K562 (cell line): ENCODE measurements around the gene NAE1. TPM values are rescaled to one million over a fixed set of nuclear protein-coding genes. Genes with fewer than 3 reads are reported as not detected.
A peak's percentile ranks its signal among the peaks of the same experiment; 100 is the strongest.

Experiments used
- CREM ChIP-seq: IDR thresholded peaks from 2 replicates; pipeline ENCODE4 v1.6.1; 2014; ENCODE audit warnings: antibody characterized with exemption, low read depth
- GATA2 ChIP-seq: sonication (generic); formaldehyde crosslinking; IDR thresholded peaks from 2 replicates; pipeline ENCODE4 v1.4.0; 2020; ENCODE audit warnings: mild to moderate bottlenecking, missing genetic modification reagents
- NR2C1 ChIP-seq, 2 experiments: fragments of 450-650 bp; IDR thresholded peaks; 2 replicates each; pipeline ENCODE4 v1.6.1; 2017; ENCODE audit warnings: mild to moderate bottlenecking in 2 of 2, antibody characterized with exemption in 1 of 2, inconsistent platforms in 1 of 2, missing compliant biosample characterization in 1 of 2, missing genetic modification characterization in 1 of 2
- RBM22 ChIP-seq: fragments of 200-400 bp; formaldehyde crosslinking; IDR thresholded peaks from 2 replicates; pipeline ENCODE4 v1.6.1; 2018; ENCODE audit warnings: low read length, low read depth; ENCODE audit not compliant: poor library complexity, severe bottlenecking
- SMC3 ChIP-seq: conservative IDR thresholded peaks from 2 replicates; pipeline ENCODE4 v1.6.1; 2011; ENCODE audit warnings: low read depth, low read length, improper control_type of control experiment; ENCODE audit not compliant: insufficient read depth
- SRSF9 ChIP-seq: fragments of 200-400 bp; formaldehyde crosslinking; IDR thresholded peaks from 2 replicates; pipeline ENCODE4 v1.6.1; 2017; ENCODE audit warnings: low read depth, low read length, borderline replicate concordance
- TEAD2 ChIP-seq: fragments of 450-650 bp; IDR thresholded peaks from 2 replicates; pipeline ENCODE4 v1.6.1; 2016; ENCODE audit warnings: missing genetic modification characterization, control low read depth, missing compliant biosample characterization
- polyA plus RNA-seq, 8 experiments: library from polyadenylated mRNA; depleted of rRNA in 4 of 8; stranded (reverse) in 5 of 8; unstranded in 3 of 8; fragments of >200 nt; fragmentation: Nextera tagmentation in 2 of 8; fragmentation: Illumina TruSeq in 1 of 8; extraction: Ambion mirVana in 2 of 8; extraction: Trizol in 1 of 8; gene quantifications; 2 replicates each; pipeline versions ENCODE4 v1.2.1 to v1.2.3, GENCODE V29; 2011 to 2014; ENCODE audit warnings: inconsistent platforms in 1 of 8, missing spikeins in 1 of 8
- total RNA-seq, 7 experiments: library from RNA; depleted of rRNA in 6 of 7; stranded (reverse); fragments of >200 nt in 6 of 7; fragmentation: Illumina TruSeq in 2 of 7; extraction: Trizol in 2 of 7; gene quantifications; 2 replicates each; pipeline versions ENCODE4 v1.2.1 to v1.2.3, GENCODE V29; 2011 to 2021; ENCODE audit warnings: low replicate concordance in 1 of 7
- TF ChIP-seq, protein P1 (sequence below): IDR thresholded peaks from 2 replicates; pipeline ENCODE4 v1.6.1; 2012; ENCODE audit warnings: low read depth, low read length, improper control_type of control experiment, borderline replicate concordance
- TF ChIP-seq, protein P2 (sequence below): sonication (generic); formaldehyde crosslinking; IDR thresholded peaks from 2 replicates; pipeline ENCODE4 v1.8.0; 2023; ENCODE audit warnings: missing genetic modification reagents, mild to moderate bottlenecking, borderline replicate concordance
- TF ChIP-seq, protein P3 (sequence below): fragments of 450-650 bp; IDR thresholded peaks from 2 replicates; pipeline ENCODE4 v1.6.1; 2016; ENCODE audit warnings: mild to moderate bottlenecking
- TF ChIP-seq, protein P4 (sequence below): fragments of 450-650 bp; IDR thresholded peaks from 2 replicates; pipeline ENCODE4 v1.6.1; 2016; ENCODE audit warnings: missing biosample characterization, missing genetic modification characterization

Gene NAE1
- total and polyA plus RNA-seq, 9 of the 15 experiments (the other 6 are each of a cell fraction or from before 2014, with no cell fraction given) = 165 to 294 (median 230) TPM

DNA sequence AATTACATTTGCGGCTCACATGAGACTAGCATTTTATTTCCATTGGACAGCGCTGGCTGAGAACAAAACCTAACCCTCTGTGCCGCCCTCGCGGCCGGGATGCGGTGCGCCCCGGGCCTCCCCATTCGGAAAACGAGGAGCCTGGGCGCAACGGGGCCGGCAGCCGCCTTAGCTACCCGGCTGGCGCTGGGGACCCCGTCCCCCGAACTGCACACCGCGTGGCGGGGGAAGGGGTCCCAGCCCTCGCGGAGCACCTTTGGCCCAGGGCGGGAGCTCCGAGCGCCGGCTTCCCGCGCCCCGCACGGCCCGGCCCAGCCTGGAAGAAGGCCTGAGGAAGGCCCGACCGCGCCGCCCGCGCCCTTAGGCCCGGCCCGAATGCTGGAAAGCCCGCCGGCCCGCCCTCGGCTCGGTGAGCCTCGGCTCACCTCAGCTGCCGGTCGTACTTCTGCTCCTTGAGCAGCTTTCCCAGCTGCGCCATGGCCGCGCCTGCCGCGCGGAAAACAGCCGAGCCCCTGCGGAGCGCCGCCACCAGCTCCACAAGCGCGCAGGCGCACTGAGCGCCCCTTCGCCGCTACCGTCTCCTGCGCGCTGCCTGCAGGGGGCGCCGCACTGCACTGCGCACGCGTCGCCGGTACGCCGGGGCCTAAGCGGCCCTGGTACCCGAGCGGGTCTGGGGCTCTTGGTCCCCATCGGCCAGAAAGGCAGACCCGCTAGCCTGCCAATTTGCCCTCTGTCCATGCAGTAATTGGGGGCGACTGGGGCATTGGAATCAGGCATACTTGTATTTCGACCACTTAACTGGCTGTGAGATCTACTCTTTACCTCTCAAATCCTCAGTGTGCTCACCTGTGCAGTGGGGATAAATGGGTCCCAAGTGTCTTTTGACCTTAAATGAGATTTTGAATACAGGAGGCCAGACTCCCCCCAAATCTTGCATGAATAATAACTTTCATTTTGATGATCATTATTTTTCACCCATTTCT is at the start of gene NAE1 (continued):
- TF ChIP-seq, protein P1, sequence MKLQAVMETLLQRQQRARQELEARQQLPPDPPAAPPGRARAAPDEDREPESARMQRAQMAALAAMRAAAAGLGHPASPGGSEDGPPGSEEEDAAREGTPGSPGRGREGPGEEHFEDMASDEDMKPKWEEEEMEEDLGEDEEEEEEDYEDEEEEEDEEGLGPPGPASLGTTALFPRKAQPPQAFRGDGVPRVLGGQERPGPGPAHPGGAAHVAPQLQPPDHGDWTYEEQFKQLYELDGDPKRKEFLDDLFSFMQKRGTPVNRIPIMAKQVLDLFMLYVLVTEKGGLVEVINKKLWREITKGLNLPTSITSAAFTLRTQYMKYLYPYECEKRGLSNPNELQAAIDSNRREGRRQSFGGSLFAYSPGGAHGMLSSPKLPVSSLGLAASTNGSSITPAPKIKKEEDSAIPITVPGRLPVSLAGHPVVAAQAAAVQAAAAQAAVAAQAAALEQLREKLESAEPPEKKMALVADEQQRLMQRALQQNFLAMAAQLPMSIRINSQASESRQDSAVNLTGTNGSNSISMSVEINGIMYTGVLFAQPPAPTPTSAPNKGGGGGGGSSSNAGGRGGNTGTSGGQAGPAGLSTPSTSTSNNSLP = no peak
- TF ChIP-seq, protein P2, sequence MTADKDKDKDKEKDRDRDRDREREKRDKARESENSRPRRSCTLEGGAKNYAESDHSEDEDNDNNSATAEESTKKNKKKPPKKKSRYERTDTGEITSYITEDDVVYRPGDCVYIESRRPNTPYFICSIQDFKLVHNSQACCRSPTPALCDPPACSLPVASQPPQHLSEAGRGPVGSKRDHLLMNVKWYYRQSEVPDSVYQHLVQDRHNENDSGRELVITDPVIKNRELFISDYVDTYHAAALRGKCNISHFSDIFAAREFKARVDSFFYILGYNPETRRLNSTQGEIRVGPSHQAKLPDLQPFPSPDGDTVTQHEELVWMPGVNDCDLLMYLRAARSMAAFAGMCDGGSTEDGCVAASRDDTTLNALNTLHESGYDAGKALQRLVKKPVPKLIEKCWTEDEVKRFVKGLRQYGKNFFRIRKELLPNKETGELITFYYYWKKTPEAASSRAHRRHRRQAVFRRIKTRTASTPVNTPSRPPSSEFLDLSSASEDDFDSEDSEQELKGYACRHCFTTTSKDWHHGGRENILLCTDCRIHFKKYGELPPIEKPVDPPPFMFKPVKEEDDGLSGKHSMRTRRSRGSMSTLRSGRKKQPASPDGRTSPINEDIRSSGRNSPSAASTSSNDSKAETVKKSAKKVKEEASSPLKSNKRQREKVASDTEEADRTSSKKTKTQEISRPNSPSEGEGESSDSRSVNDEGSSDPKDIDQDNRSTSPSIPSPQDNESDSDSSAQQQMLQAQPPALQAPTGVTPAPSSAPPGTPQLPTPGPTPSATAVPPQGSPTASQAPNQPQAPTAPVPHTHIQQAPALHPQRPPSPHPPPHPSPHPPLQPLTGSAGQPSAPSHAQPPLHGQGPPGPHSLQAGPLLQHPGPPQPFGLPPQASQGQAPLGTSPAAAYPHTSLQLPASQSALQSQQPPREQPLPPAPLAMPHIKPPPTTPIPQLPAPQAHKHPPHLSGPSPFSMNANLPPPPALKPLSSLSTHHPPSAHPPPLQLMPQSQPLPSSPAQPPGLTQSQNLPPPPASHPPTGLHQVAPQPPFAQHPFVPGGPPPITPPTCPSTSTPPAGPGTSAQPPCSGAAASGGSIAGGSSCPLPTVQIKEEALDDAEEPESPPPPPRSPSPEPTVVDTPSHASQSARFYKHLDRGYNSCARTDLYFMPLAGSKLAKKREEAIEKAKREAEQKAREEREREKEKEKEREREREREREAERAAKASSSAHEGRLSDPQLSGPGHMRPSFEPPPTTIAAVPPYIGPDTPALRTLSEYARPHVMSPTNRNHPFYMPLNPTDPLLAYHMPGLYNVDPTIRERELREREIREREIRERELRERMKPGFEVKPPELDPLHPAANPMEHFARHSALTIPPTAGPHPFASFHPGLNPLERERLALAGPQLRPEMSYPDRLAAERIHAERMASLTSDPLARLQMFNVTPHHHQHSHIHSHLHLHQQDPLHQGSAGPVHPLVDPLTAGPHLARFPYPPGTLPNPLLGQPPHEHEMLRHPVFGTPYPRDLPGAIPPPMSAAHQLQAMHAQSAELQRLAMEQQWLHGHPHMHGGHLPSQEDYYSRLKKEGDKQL = no peak
- no peak for TF ChIP-seq NR2C1 (IDR thresholded peaks at IDR 0.05)
- no peak for TF ChIP-seq NR2C1 (tag; IDR thresholded peaks at IDR 0.05)
- TF ChIP-seq, protein P3, sequence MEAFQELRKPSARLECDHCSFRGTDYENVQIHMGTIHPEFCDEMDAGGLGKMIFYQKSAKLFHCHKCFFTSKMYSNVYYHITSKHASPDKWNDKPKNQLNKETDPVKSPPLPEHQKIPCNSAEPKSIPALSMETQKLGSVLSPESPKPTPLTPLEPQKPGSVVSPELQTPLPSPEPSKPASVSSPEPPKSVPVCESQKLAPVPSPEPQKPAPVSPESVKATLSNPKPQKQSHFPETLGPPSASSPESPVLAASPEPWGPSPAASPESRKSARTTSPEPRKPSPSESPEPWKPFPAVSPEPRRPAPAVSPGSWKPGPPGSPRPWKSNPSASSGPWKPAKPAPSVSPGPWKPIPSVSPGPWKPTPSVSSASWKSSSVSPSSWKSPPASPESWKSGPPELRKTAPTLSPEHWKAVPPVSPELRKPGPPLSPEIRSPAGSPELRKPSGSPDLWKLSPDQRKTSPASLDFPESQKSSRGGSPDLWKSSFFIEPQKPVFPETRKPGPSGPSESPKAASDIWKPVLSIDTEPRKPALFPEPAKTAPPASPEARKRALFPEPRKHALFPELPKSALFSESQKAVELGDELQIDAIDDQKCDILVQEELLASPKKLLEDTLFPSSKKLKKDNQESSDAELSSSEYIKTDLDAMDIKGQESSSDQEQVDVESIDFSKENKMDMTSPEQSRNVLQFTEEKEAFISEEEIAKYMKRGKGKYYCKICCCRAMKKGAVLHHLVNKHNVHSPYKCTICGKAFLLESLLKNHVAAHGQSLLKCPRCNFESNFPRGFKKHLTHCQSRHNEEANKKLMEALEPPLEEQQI = no peak
- no peak for TF ChIP-seq RBM22
- no peak for TF ChIP-seq GATA2 (CRISPR knock-in tag)
- TF ChIP-seq CREM = peak; percentile 83
- TF ChIP-seq TEAD2 (tag) = no peak
- TF ChIP-seq SMC3 = 0 out of 2 replicates have a peak, but pooled peaks have one; percentile 34
- TF ChIP-seq SRSF9 = no peak
- TF ChIP-seq, protein P4, sequence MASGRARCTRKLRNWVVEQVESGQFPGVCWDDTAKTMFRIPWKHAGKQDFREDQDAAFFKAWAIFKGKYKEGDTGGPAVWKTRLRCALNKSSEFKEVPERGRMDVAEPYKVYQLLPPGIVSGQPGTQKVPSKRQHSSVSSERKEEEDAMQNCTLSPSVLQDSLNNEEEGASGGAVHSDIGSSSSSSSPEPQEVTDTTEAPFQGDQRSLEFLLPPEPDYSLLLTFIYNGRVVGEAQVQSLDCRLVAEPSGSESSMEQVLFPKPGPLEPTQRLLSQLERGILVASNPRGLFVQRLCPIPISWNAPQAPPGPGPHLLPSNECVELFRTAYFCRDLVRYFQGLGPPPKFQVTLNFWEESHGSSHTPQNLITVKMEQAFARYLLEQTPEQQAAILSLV = no peak
